Motor neuron (in vitro differentiated cells): ENCODE results near the gene CTSA. TPM values are rescaled to one million over a fixed set of nuclear protein-coding genes. Genes with fewer than 3 reads are reported as not detected.

Source experiments
- ATAC-seq, 8 experiments: fragments of 200-7000 bp; cut with Tn5 transposase; replicated peaks in 6 of 8; 2 replicates each; pipeline ENCODE4 v1.8.0; 2021; ENCODE audit warnings: mild to moderate bottlenecking in 8 of 8, moderate library complexity in 8 of 8
- H3K27ac ChIP-seq, 2 donors: fragments of 250-450 bp; sonication (Bioruptor Pico); 2 replicates each; pipeline ENCODE4 v1.9.0; 2021; ENCODE audit warnings: antibody characterized with exemption in 2 of 2, mild to moderate bottlenecking in 2 of 2, moderate library complexity in 1 of 2
- H3K4me1 ChIP-seq, 2 donors: fragments of 250-450 bp; sonication (Bioruptor Pico); replicated peaks in 1 of 2; 2 replicates each; pipeline ENCODE4 v1.6.1; 2021; ENCODE audit warnings: antibody characterized with exemption in 2 of 2, mild to moderate bottlenecking in 2 of 2, moderate library complexity in 1 of 2
- H3K4me3 ChIP-seq, 5 donors: fragments of 250-450 bp; sonication (Bioruptor Pico); 2 replicates each; pipeline ENCODE4 v1.9.0; 2021; ENCODE audit warnings: antibody characterized with exemption in 5 of 5, mild to moderate bottlenecking in 5 of 5, moderate library complexity in 4 of 5
- WGBS, 10 experiments: fragments of 450-650 bp; shearing (Covaris generic); methylation state at CpG; one replicate each; pipeline ENCODE4 v1.0.0; 2022; 5-methylcytosine and 5-hydroxymethylcytosine counted together
- in situ Hi-C, 9 experiments: fragments of 400-800 bp; cut with MboI; loops; one replicate each; pipeline ENCODE4 v1.15.0; 2021; ENCODE audit warnings: low sequenced_read_pairs in 9 of 9, low pct_unique_long_range_greater_than_20kb in 2 of 9; ENCODE audit not compliant: unreplicated experiment in 9 of 9
- total RNA-seq, 8 experiments: library from RNA; unstranded; fragments of 300-600 nt; gene quantifications; 2 replicates each; pipeline versions ENCODE4 v1.2.3 to v1.2.4, GENCODE V29; 2022

Gene CTSA
- total RNA-seq, 8 experiments from 2014 or later, result 16.0 to 395 (median 55.2) TPM

DNA sequence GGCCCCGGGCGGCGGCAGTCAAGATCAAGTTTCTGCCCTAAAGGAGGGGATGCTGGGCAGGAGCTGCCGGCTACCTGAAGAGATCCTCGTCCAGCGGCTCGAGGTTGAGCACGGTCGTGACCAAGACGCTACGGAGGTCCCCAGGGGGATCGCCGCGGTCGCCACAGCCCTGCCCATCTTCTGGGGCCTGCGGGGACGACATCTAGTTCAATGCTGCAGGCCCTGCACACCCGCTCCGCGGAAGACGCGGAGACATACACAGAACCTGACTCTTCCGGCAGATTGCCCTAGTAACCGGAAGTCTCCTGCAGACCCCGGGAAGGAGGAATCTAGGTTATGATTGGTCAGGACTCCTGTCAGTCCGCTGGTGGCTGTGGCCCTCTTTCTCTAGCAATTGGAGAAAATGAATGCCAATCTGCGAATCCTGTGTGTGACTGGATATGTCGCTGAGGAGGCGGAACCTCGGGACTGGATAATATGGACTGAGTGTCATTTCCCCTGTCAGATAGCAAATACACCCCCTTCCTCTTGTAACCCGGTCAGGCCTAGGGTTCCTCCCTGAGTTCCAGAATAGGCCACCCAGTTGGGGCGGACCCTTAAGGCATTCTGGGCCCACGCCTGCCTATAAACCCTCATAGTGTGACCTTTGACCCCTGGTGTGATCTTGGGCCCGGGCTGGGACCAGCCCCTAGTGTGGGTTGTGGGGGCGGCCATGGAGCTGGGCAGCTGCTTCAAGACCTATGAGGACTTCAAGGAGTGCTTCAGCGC is 33.8 kb upstream of the CTSA start, which contains the start of the genes ACOT8 and ZSWIM3:
Gene ACOT8 (minus strand): TSS at position 279 of the 768 bp plus-strand sequence. CDS start 77 bp downstream, at position 202.
Gene ZSWIM3 (plus strand): TSS at position 501 of the 768 bp plus-strand sequence. CDS start 212 bp downstream, at position 713.
- in situ Hi-C loops, result no loop called here
- ATAC-seq, result peak; percentile 96 to 99 (median 98)
- 0 to 4% (median 0%) methylated on average over 2 to 10 of the region's 36 CpGs; no CpG with 5 or more reads in 3 of the 10 experiments for WGBS, 10 experiments
- peak within 1 kb of the TSS; percentile 75 to 86 (median 82) for H3K4me3 ChIP-seq
- peaks cover 16 to 26% of the 10 kb centered on the region in 2 donors for H3K4me1 ChIP-seq
- H3K27ac ChIP-seq, result peak within 1 kb of the TSS; percentile 82 to 88

DNA sequence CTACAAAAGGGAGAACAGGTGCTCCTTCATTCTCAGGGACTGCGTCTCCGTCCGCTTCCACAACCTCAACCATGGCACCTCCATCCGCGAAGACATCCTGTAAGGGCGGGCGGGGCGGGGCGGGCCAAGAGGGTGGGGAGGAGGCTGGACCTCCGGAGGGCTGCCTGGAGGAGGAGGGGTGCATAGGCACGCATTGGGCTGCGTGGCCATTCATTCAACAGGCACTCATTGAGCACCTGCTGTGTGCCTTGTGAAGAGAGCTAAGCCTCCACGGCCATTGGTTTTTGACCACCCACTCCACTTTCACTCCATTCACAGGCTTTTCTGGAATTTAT is 33.3 kb upstream of the CTSA start:
- ATAC-seq, result peak in 3 of 8 experiments; percentile 8 to 13 (median 9)
- Histone ChIP-seq H3K4me3 (peak overlapping the region; percentile 75 to 86 (median 82)), H3K4me1 (peaks cover 16 to 26% of the 10 kb centered on the region in 2 donors), H3K27ac (peak overlapping the region; percentile 82 to 86)
- in situ Hi-C loops, result no loop called here
- 20 to 43% methylated on average over 1 of the region's 13 CpGs; no CpG with 5 or more reads in 8 of the 10 experiments for WGBS, 10 experiments

DNA sequence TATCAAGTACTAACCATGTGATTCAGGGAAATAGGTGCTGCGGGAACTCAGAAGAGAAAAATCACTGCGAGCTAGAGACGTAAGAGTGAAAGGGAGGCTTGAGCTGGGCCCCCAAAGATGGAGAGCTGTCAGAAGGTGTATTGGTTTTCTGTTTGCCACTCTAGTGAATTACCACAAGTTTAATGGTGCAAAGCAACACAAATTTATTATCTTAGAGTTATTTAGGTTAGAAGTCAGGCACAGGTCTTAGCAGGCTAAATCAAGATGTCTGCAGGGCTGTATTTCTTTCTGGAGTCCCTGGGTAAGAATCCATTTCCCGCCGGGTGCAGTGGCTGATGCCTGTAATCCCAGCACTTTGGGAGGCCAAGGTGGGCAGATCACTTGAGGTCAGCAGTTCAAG is 31.2 kb upstream of the CTSA start:
- Histone ChIP-seq H3K27ac (no peak overlapping the region), H3K4me1 (peaks cover 16 to 26% of the 10 kb centered on the region in 2 donors), H3K4me3 (no peak overlapping the region)
- 89 to 100% (median 96%) methylated on average over 2 to 5 of the region's 5 CpGs; no CpG with 5 or more reads in 3 of the 10 experiments for WGBS, 10 experiments
- ATAC-seq, result no peak
- in situ Hi-C loops, result no loop called here

DNA sequence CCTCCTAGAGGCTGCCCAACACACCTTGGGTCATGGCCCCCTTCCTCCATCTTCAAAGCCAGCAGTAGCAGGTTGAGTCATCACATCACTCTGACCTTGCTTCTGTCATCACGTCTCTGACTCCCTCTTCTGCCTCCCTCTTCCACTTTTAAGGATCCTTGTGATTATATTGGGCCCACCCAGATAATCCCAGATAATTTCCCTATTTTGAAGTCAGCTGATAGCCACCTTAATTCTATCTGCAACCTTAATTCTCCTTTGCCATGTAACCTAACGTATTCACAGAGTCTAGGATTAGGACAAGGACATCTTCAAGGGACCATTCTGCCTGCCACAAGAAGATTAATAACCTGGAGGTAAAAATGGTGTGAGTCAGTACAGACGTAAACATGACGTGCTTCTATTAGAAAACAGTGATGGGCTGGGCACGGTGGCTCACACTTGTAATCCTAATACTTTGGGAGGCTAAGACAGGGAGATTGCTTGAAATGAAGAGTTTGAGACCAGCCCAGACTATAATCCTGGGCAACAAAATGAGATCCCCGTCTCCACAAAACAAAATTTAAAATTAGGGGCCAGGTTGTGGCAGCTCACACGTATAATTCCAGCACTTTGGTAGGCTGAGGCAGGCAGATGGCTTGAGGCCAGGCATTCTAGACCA is 30.4 kb upstream of the CTSA start:
- H3K27ac ChIP-seq, result no peak overlapping the region
- in situ Hi-C loops, result no loop called here
- H3K4me3 ChIP-seq, result no peak overlapping the region
- ATAC-seq, result no peak
- H3K4me1 ChIP-seq, result peaks cover 15 to 26% of the 10 kb centered on the region in 2 donors
- WGBS, 10 experiments, result 13 to 96% (median 65%) methylated on average over 1 to 6 of the region's 7 CpGs; no CpG with 5 or more reads in 2 of the 10 experiments

DNA sequence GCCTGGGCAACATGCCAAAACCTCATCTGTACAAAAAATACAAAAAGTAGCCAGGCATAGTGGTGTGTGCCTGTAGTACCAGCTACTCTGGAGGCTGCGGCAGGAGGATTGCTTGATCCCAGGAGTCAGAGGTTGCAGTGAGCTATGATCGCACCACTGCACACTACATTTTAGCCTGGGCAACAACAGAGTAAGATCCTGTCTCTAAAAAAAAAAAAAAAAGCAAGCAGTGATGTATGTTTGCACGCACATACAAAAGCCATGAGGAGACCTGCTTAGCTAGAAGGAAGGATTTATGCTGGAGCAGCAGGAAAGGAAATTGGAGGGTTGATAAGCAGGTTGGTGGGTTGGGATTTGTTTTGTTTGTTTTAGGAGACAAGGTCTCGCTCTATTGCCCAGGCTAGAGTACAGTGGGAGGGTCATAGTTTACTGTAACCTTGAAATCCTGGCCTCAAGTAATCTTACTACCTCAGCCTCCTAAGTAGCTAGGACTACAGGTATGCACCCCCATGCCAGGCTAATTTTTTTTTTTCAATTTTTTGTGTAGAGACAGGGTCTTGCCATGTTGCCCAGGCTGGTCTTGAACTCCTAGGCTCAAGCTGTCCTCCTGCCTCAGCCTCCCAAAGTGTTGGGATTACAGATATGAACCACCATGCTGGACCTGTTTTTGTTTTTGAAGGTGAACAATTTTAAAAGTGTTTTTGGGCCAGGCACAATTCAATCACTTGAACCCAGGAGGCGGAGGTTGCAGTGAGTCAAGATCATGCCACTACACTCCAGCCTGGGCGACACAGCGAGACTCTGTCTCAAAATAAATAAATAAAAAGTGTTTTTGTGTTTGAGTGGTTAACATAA is 29.7 kb upstream of the CTSA start:
- 81 to 100% (median 93%) methylated on average over 2 to 7 of the region's 7 CpGs; no CpG with 5 or more reads in 1 of the 10 experiments for WGBS, 10 experiments
- H3K4me3 ChIP-seq, result no peak overlapping the region
- H3K4me1 ChIP-seq, result peaks cover 9 to 18% of the 10 kb centered on the region in 2 donors
- in situ Hi-C loops, result no loop called here
- no peak for ATAC-seq
- H3K27ac ChIP-seq, result no peak overlapping the region

DNA sequence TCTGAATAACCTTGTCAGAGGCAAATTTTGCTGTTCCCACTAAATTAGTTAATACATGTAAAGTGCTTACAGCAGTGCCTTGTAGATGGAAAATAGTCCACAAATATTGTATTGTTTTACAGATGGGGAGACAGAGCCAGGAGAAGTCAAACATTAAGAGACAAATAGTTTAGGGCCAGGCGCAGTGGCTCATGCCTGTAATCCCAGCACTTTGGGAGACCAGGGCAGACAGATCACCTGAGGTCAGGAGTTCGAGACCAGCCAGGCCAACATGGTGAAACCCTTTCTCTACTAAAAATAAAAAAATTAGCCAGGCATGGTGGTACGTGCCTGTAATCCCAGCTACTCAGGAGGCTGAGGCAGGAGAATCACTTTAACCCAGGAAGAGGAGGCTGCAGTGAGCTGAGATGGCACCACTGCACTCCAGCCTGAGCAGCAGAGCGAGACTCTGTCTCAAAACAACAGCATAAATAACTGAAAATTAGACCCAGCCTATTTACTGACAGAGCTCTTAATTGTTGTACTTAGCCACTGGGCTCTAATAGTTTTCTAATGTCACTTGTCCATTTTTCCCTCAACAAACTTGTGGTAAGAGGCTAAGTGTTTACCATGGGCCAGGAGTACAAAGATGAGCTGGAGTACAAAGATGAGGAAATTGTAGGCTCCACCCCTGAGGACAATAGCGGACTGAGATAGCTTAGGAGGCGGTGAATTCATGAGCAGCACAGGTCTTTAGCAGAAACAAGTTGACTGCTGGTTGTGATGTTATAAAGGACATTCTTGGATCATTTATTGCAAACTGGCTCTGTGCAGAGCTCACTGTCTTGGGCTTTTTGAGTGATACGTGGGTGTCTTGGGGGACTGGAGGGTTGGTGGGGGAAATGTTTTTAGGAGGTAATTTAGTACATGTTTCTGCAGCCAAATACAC is 27.3 kb upstream of the CTSA start:
- 14 to 100% (median 85%) methylated on average over 1 to 6 of the region's 7 CpGs for WGBS, 10 experiments
- ATAC-seq, result peak in 2 of 8 experiments; percentile 31 to 42
- Histone ChIP-seq H3K4me1 (peaks cover under 1 to 8% of the 10 kb centered on the region in 2 donors), H3K27ac (no peak overlapping the region), H3K4me3 (no peak overlapping the region)
- in situ Hi-C loops, result no loop called here

DNA sequence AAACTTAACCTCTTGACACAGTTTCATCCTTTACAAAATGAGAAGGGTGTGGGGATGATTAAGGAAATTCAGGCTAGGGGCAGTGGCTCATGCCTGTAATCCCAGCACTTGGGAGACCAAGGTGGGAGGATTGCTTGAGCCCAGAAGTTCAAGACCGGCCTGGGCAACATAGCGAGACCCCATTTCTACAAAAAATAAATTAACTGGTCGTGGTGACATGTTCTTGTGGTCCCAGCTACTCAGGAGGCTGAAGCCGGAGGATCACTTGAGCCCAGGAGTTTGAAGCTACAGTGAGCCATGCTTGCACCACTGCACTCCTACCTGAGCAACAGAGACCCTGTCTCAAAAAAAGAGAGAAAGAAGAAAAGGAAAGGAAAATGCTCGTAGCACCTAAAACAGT is 24.7 kb upstream of the CTSA start:
- Histone ChIP-seq H3K4me1 (no peaks in the 10 kb centered on the region), H3K4me3 (no peak overlapping the region), H3K27ac (no peak overlapping the region)
- 72 to 100% (median 90%) methylated on average over 2 to 5 of the region's 5 CpGs; no CpG with 5 or more reads in 3 of the 10 experiments for WGBS, 10 experiments
- ATAC-seq, result no peak
- in situ Hi-C loops, result no loop called here

DNA sequence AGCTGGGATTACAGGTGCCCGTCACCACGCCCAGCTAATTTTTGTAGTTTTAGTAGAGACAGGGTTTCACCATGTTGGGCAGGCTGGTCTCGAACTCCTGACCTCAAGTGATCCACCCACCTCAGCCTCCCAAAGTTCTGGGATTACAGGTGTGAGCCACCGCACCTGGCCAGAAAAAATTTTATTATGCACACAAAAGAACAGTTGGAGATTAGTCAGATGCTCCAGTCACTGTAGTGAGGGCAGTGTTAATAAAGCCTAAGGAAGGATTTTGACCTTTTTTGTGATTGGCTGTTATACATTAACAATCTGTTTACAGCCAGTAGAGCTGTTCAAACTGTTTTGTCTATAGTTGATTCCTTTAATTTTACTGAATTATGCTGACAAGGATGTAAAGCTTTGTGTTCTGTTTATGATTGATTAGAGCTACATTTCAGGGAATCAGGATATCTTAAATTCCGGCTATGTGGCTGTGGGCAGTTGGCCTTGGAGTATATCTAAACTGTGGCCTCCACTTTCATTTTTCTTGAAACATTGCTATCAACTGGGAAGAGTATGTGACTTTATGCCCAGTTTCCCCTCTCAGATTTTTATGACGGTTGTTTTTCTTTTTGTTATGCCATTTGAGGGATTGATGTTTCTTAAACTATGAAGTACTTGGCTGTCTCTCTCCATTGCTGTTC is 23.9 kb upstream of the CTSA start:
- Histone ChIP-seq H3K27ac (no peak overlapping the region), H3K4me3 (no peak overlapping the region), H3K4me1 (no peaks in the 10 kb centered on the region)
- 80 to 100% (median 90%) methylated on average over 2 to 6 of the region's 6 CpGs; no CpG with 5 or more reads in 1 of the 10 experiments for WGBS, 10 experiments
- in situ Hi-C loops, result no loop called here
- ATAC-seq, result no peak

DNA sequence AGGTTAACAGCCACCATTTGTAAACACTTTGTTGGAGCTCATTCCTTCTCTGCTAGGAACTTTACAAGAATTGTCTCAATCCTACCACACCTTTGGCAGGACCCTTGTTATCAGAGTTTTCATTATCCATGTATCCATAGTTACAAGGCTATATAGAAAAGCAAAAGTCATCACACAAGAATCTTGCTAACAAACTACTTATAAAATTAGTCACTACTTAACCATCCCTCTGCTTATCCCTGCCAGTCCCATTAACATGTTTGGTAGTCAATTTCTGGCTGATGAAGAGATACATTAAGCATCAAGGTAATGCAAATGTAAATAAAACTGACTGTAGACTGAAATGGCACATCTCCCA is 23.3 kb upstream of the CTSA start:
- Histone ChIP-seq H3K4me3 (no peak overlapping the region), H3K4me1 (no peaks in the 10 kb centered on the region), H3K27ac (no peak overlapping the region)
- in situ Hi-C loops, result no loop called here
- ATAC-seq, result peak in 2 of 8 experiments; percentile 28 to 59

DNA sequence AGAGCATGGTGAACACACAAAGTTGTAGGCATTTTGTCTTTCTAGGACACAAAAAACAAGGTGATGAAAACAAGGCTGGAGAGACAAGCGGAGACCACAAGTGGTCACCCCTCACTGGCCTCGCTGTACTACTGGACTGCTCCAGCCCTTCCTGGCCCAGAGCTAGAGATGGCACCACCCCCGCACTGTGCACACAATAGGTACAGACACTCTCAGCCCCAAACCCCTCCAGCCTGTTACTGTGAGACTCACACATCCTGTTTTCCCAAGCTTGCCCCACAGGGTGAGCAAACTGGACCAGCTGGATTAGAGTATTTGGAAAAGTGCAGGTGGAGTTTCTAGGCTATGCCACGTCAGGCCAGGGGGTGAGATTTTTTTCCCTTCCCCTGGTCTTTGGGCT is 18.5 kb upstream of the CTSA start:
- 75 to 100% (median 91%) methylated on average over 1 to 4 of the region's 4 CpGs; no CpG with 5 or more reads in 4 of the 10 experiments for WGBS, 10 experiments
- H3K27ac ChIP-seq, result no peak overlapping the region
- H3K4me1 ChIP-seq, result no peaks in the 10 kb centered on the region
- no peak for ATAC-seq
- in situ Hi-C loops, result no loop called here
- no peak overlapping the region for H3K4me3 ChIP-seq

DNA sequence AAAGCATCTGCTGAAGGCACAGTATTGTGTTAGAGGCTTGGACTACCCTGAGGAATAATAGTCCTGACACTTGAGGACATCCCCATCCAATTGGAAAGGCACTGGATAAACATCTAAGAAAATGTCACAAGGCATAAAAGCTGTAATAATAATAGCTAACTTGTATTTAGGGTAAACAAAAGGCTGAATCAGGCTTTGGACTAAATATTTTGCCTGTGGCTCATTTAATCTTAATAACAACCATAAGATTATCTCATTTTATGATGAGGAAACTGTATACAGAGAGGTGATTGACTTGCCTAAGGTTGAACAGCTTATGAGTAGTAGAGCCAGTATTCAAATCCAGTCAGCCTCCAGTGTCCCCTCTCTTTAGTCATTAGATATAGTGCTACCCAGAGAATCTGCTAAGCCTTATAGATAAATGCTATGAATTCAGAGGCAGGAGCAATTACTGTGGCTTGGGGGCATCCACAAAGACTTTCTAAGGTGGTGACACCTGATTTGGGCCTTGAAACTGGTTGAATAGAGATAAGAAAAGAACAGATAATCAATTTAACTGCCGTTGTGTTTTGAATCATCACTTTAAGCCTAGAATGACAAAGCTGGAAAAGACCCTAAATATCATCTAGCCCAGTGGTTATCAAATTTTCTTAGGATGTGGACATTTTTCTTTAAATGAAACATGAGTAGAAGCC is 17.6 kb upstream of the CTSA start:
- 71 to 100% (median 92%) methylated on average over 1 of the region's 1 CpG; no CpG with 5 or more reads in 6 of the 10 experiments for WGBS, 10 experiments

More for the DNA sequence above, 17.6 kb upstream of the CTSA start:
- Histone ChIP-seq H3K27ac (no peak overlapping the region), H3K4me3 (no peak overlapping the region), H3K4me1 (no peaks in the 10 kb centered on the region)
- no peak for ATAC-seq
- in situ Hi-C loops, result no loop called here
